ENCODE data around the gene PBX1. TPM values are rescaled to one million over a fixed set of nuclear protein-coding genes. Genes with fewer than 3 reads are reported as not detected.

PBX1 gene
- total RNA-seq, 1 donor from 2014 or later, result 719 TPM

GRCh38 chr1:164703960-164704411 is 145.0 kb downstream of the PBX1 start:
- DNase-seq (ENCODE audit: low spot score in 2 of 2, unreplicated experiment in 2 of 2), result no peak
- TF ChIP-seq CTCF (IDR thresholded peaks at IDR 0.05; ENCODE audit: unreplicated experiment), result no peak
- no peaks in the 10 kb centered on the region for H3K27me3 Mint-ChIP-seq (ENCODE audit: low read depth)
- no peak overlapping the region for H3K4me3 Mint-ChIP-seq
- no peaks in the 10 kb centered on the region for H3K36me3 Mint-ChIP-seq
- no peaks in the 10 kb centered on the region for H3K9me3 Mint-ChIP-seq
- H3K4me1 Mint-ChIP-seq, result peaks cover 92% of the 10 kb centered on the region
- H3K27ac Mint-ChIP-seq, result peak overlapping the region; percentile 96

GRCh38 chr1:164704954-164705353 is 146.0 kb downstream of the PBX1 start:
- no peak for DNase-seq (ENCODE audit: low spot score in 2 of 2, unreplicated experiment in 2 of 2)
- Mint-ChIP-seq H3K4me1 (peaks cover 93% of the 10 kb centered on the region), H3K27ac (peak overlapping the region; percentile 80), H3K27me3 (ENCODE audit: low read depth) (no peaks in the 10 kb centered on the region), H3K4me3 (no peak overlapping the region), H3K36me3 (peaks cover 1% of the 10 kb centered on the region), H3K9me3 (no peaks in the 10 kb centered on the region)
- TF ChIP-seq CTCF (IDR thresholded peaks at IDR 0.05; ENCODE audit: unreplicated experiment), result no peak

DNA sequence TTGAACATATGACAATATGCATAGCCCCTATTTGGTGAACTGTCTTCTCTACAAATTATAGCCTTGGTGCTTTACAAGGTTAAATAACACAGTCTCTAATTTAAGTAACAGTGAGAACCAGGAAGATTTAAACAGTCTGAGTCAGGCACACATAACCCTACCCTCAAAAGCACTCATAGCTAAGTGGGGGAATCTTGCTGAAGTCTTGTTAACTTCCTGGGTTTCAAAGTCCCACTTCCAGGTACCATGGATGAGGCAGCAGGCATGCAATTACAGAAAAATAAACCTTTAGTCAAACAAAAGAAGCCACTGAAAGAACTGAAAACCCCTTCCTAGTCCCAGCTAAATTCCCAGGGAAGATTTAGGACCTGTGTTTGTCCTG is 147.6 kb downstream of the PBX1 start:
- no peak for TF ChIP-seq CTCF (IDR thresholded peaks at IDR 0.05; ENCODE audit: unreplicated experiment)
- Mint-ChIP-seq H3K4me3 (no peak overlapping the region), H3K36me3 (peaks cover 5% of the 10 kb centered on the region), H3K27me3 (ENCODE audit: low read depth) (no peaks in the 10 kb centered on the region), H3K27ac (peak overlapping the region; percentile 84), H3K4me1 (peaks cover 92% of the 10 kb centered on the region), H3K9me3 (no peaks in the 10 kb centered on the region)
- no peak for DNase-seq (ENCODE audit: low spot score in 2 of 2, unreplicated experiment in 2 of 2)

DNA sequence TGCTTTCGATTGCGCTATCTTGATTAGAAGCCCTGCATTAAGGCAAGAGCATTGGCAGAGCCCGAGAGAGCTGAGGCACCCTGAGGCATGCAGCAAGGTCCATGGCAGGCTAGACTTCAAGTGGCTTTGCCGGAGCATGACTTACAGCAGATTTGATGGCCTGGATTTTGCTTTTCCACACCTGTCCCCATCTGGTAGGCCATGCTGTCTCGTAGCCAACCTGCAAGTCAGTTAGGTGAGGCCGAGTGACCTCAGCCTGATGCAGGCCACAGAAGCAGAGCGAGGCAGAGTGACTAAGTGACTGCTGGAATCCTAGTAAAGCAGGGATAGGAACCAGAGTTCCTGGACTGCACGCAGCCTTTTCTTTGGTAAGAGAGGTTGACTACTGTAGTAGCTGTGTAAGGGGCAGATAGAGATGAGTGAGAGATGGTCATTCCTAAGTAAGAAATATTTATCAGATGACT is 148.9 kb downstream of the PBX1 start:
- H3K4me1 Mint-ChIP-seq, result peaks cover 92% of the 10 kb centered on the region
- H3K9me3 Mint-ChIP-seq, result no peaks in the 10 kb centered on the region
- no peak for TF ChIP-seq CTCF (IDR thresholded peaks at IDR 0.05; ENCODE audit: unreplicated experiment)
- H3K27me3 Mint-ChIP-seq (ENCODE audit: low read depth), result no peaks in the 10 kb centered on the region
- no peak for DNase-seq (ENCODE audit: low spot score in 2 of 2, unreplicated experiment in 2 of 2)
- H3K36me3 Mint-ChIP-seq, result peaks cover 5% of the 10 kb centered on the region
- H3K4me3 Mint-ChIP-seq, result no peak overlapping the region
- H3K27ac Mint-ChIP-seq, result peak overlapping the region; percentile 84

- Mint-ChIP-seq H3K9me3 (no peaks in the 10 kb centered on the region), H3K4me1 (peaks cover 92% of the 10 kb centered on the region), H3K27me3 (ENCODE audit: low read depth) (no peaks in the 10 kb centered on the region), H3K4me3 (no peak overlapping the region), H3K27ac (peak overlapping the region; percentile 85), H3K36me3 (peaks cover 5% of the 10 kb centered on the region)
- DNase-seq (ENCODE audit: low spot score in 2 of 2, unreplicated experiment in 2 of 2), result no peak
- TF ChIP-seq CTCF (IDR thresholded peaks at IDR 0.05; ENCODE audit: unreplicated experiment), result no peak
These were observed 149.6 kb downstream of the PBX1 start for GRCh38 chr1:164708596-164708995.

GRCh38 chr1:164709126-164709525 is 150.1 kb downstream of the PBX1 start:
- Mint-ChIP-seq H3K27me3 (ENCODE audit: low read depth) (no peaks in the 10 kb centered on the region), H3K27ac (peak overlapping the region; percentile 85), H3K4me3 (no peak overlapping the region), H3K4me1 (peaks cover 92% of the 10 kb centered on the region), H3K9me3 (no peaks in the 10 kb centered on the region), H3K36me3 (peaks cover 5% of the 10 kb centered on the region)
- no peak for TF ChIP-seq CTCF (IDR thresholded peaks at IDR 0.05; ENCODE audit: unreplicated experiment)
- no peak for DNase-seq (ENCODE audit: low spot score in 2 of 2, unreplicated experiment in 2 of 2)
